Progenitor cell of endocrine pancreas (in vitro differentiated cells): ENCODE measurements around the gene MYO5A. TPM values are rescaled to one million over a fixed set of nuclear protein-coding genes. Genes with fewer than 3 reads are reported as not detected.

Experiments
- DNase-seq: peaks from one replicate; pipeline ENCODE4 v3.0.0; 2021; ENCODE audit warnings: low spot score; ENCODE audit not compliant: unreplicated experiment
- H3K27ac Mint-ChIP-seq: 2 replicates; pipeline ENCODE4 v1.8.0; 2021; ENCODE audit warnings: mild to moderate bottlenecking, moderate library complexity, mixed read lengths
- H3K27me3 Mint-ChIP-seq: 2 replicates; pipeline ENCODE4 v1.8.0; 2021; ENCODE audit warnings: mixed read lengths
- H3K36me3 Mint-ChIP-seq: 2 replicates; pipeline ENCODE4 v1.8.0; 2022; ENCODE audit warnings: mixed read lengths; ENCODE audit not compliant: insufficient read depth
- H3K4me1 Mint-ChIP-seq: 2 replicates; pipeline ENCODE4 v1.8.0; 2021; ENCODE audit warnings: low read depth, mixed read lengths
- H3K4me3 Mint-ChIP-seq: 2 replicates; pipeline ENCODE4 v1.8.0; 2021; ENCODE audit warnings: low read depth, mild to moderate bottlenecking, moderate library complexity, mixed read lengths
- H3K9me3 Mint-ChIP-seq: 2 replicates; pipeline ENCODE4 v1.8.0; 2021; ENCODE audit warnings: low read depth, mixed read lengths
- CTCF ChIP-seq: fragments of 200-600 bp; sonication (generic); IDR thresholded peaks from one replicate; pipeline ENCODE4 v1.5.0; 2021; ENCODE audit warnings: antibody characterized with exemption, mild to moderate bottlenecking; ENCODE audit not compliant: unreplicated experiment
- total RNA-seq: library from RNA; stranded (reverse); gene quantifications from 2 replicates; pipeline ENCODE4 v1.2.1, GENCODE V29; 2021

MYO5A gene
- total RNA-seq, 1 donor from 2014 or later = 31.0 TPM

GRCh38 chr15:52352086-52352485 lies 176.6 kb downstream of the MYO5A start:
- Mint-ChIP-seq H3K27ac (no peak overlapping the region), H3K4me1 (no peaks in the 10 kb centered on the region), H3K4me3 (no peak overlapping the region), H3K27me3 (no peaks in the 10 kb centered on the region), H3K36me3 (peaks cover 9% of the 10 kb centered on the region), H3K9me3 (no peaks in the 10 kb centered on the region)
- TF ChIP-seq CTCF = no peak
- no peak for DNase-seq

GRCh38 chr15:52351206-52351908 lies 177.3 kb downstream of the MYO5A start:
- Mint-ChIP-seq H3K36me3 (peaks cover 9% of the 10 kb centered on the region), H3K27ac (no peak overlapping the region), H3K27me3 (no peaks in the 10 kb centered on the region), H3K4me3 (no peak overlapping the region), H3K9me3 (no peaks in the 10 kb centered on the region), H3K4me1 (no peaks in the 10 kb centered on the region)
- no peak for TF ChIP-seq CTCF
- no peak for DNase-seq

GRCh38 chr15:52350423-52350822 lies 178.3 kb downstream of the MYO5A start:
- DNase-seq = no peak
- no peak overlapping the region for H3K4me3 Mint-ChIP-seq
- peaks cover 9% of the 10 kb centered on the region for H3K36me3 Mint-ChIP-seq
- H3K27me3 Mint-ChIP-seq = no peaks in the 10 kb centered on the region
- H3K9me3 Mint-ChIP-seq = no peaks in the 10 kb centered on the region
- TF ChIP-seq CTCF = no peak
- no peak overlapping the region for H3K27ac Mint-ChIP-seq
- no peaks in the 10 kb centered on the region for H3K4me1 Mint-ChIP-seq

GRCh38 chr15:52349052-52349700 lies 179.5 kb downstream of the MYO5A start:
- Mint-ChIP-seq H3K27ac (no peak overlapping the region), H3K27me3 (no peaks in the 10 kb centered on the region), H3K36me3 (peaks cover 9% of the 10 kb centered on the region), H3K4me3 (no peak overlapping the region), H3K9me3 (no peaks in the 10 kb centered on the region), H3K4me1 (peaks cover 2% of the 10 kb centered on the region)
- DNase-seq = no peak
- no peak for TF ChIP-seq CTCF

DNA sequence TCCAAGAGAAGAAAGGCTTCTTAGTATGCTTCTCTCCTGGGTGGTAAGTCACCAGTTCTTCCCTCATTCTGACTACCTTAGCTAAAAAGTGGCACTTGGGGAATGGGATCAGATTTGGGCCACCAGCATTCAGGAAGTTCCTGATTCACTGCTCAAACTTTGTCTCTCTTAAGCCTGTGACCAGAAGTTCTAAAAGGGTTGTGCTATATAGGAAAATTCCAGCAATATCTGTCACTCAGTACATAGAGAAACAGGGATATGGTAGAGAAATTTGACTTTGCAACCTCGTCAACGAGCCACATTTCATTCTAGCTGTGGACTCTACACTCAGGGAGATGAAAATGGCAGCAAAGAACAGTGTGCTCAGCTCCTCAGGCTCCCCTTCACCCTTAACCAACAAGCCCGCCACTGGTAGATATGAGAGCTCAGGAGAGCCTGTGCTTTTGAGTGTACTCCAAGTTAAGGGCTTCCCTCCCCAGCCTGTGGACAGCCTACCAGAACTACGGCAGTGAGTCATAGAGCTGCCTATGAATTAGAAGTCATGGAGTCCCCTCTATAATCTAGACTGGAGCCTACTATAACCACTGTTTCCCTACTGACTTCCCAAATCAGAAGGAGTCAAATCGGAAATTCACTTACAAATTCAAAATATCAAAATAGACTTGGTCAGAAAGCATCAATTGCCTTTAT lies 180.5 kb downstream of the MYO5A start:
- no peak for DNase-seq
- Mint-ChIP-seq H3K4me3 (no peak overlapping the region), H3K9me3 (no peaks in the 10 kb centered on the region), H3K36me3 (peaks cover 9% of the 10 kb centered on the region), H3K4me1 (peaks cover 3% of the 10 kb centered on the region), H3K27me3 (no peaks in the 10 kb centered on the region), H3K27ac (no peak overlapping the region)
- TF ChIP-seq CTCF = no peak
